Astrocyte (in vitro differentiated cells and primary cell): ENCODE measurements around the gene CLDN20.

Source experiments
- EZH2 ChIP-seq: IDR thresholded peaks from 2 replicates; pipeline ENCODE4 v1.6.1; 2012; ENCODE audit warnings: mild to moderate bottlenecking, low read length, inconsistent platforms; ENCODE audit not compliant: insufficient read depth
- TF ChIP-seq, protein P1 (sequence below): IDR thresholded peaks from 2 replicates; pipeline ENCODE4 v1.5.1; 2011; ENCODE audit warnings: low read depth, mild to moderate bottlenecking, inconsistent platforms, low read length, moderate library complexity; ENCODE audit not compliant: insufficient read depth

- TF ChIP-seq, protein P1, sequence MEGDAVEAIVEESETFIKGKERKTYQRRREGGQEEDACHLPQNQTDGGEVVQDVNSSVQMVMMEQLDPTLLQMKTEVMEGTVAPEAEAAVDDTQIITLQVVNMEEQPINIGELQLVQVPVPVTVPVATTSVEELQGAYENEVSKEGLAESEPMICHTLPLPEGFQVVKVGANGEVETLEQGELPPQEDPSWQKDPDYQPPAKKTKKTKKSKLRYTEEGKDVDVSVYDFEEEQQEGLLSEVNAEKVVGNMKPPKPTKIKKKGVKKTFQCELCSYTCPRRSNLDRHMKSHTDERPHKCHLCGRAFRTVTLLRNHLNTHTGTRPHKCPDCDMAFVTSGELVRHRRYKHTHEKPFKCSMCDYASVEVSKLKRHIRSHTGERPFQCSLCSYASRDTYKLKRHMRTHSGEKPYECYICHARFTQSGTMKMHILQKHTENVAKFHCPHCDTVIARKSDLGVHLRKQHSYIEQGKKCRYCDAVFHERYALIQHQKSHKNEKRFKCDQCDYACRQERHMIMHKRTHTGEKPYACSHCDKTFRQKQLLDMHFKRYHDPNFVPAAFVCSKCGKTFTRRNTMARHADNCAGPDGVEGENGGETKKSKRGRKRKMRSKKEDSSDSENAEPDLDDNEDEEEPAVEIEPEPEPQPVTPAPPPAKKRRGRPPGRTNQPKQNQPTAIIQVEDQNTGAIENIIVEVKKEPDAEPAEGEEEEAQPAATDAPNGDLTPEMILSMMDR: no peak
- no peak for TF ChIP-seq EZH2
Measured at GRCh38 chr6:155306958-155307357, 43.1 kb downstream of the CLDN20 start.
